ENCODE measurements around the gene EPHB2.
"Not testable (repeated sequence)": the region's sequence is repeated elsewhere in the genome, so short reads cannot be mapped to it uniquely, and the experiment has no call there.

Gene EPHB2

GRCh38 chr1:22915816-22916470 is 205.3 kb downstream of the EPHB2 start:
- DNase-seq (ENCODE audit: low spot score): no peak

DNA sequence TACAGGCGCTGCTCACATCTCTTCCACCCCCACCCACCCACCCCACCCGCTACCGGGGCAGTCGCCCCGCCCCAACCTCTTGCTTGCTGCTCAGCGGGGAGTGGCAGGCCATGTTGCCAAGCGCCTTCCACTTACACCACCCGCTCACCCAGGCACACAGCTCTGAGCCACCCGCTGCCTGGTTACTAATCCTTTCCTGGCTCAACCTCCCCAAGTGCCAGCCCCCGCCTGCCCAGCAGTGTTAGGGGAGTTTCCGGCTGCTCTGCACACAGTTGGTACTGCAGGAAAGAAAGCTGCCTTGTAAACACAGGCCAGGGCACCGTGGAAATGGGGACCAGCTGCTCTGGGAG is 205.8 kb downstream of the EPHB2 start:
- DNase-seq (ENCODE audit: low spot score): no peak

DNA sequence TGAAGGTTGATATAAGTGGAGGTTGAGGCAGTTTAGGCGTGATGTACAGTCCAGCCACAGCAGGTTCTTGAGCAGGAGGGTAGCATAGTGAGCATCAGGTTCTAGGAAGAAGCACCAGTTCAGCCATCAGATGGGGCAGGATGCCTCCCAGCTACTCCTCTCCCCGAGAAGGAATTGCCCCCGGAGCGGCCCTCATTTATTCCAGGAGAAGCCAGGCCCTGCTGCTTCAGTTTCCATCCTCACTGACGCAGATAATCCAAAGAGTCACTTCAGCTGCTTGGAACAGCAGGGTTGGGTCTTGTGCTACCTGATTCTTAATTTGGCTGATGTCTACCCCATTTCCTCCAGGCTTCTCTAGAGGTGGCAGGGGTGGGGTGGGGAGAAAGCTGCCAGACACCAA is 207.3 kb downstream of the EPHB2 start:
- no peak for DNase-seq (ENCODE audit: low spot score)

DNA sequence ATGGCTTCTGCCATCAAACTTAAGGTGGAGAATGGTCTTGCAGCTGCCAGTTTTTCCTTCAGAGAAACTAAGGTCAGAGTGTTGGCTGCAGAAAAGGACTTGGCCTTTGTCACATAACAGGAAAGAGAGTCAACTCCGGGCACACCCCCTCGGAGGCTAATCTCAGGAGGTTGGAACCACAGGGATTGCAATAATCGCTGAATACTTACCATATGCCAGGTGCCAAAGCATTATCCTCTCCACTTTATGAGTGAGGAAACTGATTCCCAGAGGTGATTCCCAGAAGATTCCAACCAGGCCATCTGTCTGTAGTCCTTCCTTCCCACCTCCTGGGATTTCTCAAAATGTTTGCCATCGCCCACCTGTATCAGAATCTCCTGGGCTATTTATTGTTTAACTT is 208.0 kb downstream of the EPHB2 start:
- DNase-seq (ENCODE audit: low spot score): no peak

GRCh38 chr1:22919341-22920025 is 208.8 kb downstream of the EPHB2 start:
- DNase-seq (ENCODE audit: low spot score): no peak

GRCh38 chr1:22920026-22920733 is 209.5 kb downstream of the EPHB2 start:
- no peak for DNase-seq (ENCODE audit: low spot score)

DNA sequence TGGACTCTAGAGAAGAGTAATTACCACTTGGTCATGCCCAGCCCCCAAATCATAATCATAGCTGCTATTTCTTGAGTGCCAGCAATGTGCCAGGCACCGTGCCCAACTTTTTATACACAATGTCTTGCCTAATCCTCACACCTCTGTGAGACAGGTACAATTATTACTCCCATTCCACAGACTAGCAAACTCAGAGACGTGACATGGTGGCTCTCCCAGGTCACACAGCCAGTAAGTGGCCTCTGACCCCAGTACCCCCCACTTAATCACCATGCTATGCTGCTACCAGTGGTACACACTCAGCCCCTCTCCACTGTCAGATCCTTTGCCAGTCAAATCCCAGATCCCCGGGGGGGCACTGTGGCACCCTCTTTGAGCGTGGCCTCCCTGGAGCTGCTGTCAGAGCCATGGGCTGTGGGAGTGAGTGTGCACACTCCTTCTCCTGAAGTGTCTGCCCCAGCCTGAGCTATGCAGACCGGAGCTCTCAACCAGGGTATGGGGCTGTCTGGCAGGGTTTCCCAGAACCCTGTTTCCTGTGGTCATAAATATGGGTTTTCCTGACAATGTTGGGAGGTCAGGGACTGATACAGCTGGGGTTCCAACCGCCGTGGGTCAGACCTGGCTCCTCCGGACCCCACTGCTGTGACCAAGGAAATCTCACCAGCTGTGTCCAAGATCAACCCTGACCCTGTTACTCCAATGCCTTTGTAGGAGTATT is 210.3 kb downstream of the EPHB2 start:
- no peak for DNase-seq (ENCODE audit: low spot score)

DNA sequence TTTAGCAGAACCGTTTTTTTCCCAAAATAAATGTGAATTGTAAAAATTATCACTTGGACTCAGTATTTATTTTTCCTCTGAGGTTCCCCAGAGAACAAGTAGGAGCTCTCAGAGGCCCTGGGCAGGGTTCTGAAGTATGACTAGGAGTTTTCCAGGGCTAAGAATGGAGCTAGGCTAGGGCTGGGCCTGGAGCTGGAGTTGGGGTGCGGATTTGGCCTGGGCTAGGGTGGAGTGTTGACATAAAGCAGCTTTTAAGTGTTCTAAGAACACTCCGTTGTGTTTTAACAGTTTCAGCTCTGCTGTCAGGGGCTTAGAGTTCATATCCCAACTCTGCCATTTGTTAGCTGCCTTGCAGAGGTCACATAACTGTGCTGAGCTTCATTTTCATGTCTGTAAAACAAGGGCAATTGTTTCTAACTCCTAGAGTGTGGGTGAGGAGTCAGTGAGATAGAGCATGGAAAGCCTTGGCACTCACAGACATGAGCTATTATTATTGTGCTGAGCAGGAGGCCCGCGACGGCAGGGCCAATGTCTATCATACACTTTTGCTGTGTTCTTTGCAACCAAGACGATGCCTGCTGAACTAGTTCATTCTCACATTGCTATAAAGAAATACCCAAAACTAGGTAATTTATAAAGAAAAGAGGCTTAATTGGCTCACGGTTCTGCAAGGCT is 210.9 kb downstream of the EPHB2 start:
- DNase-seq (ENCODE audit: low spot score): no peak

- no peak for DNase-seq (ENCODE audit: low spot score)
These were observed 212.0 kb downstream of the EPHB2 start for GRCh38 chr1:22922640-22923039.

- no peak for DNase-seq (ENCODE audit: low spot score)
These were observed 214.5 kb downstream of the EPHB2 start for GRCh38 chr1:22925111-22925510.

DNA sequence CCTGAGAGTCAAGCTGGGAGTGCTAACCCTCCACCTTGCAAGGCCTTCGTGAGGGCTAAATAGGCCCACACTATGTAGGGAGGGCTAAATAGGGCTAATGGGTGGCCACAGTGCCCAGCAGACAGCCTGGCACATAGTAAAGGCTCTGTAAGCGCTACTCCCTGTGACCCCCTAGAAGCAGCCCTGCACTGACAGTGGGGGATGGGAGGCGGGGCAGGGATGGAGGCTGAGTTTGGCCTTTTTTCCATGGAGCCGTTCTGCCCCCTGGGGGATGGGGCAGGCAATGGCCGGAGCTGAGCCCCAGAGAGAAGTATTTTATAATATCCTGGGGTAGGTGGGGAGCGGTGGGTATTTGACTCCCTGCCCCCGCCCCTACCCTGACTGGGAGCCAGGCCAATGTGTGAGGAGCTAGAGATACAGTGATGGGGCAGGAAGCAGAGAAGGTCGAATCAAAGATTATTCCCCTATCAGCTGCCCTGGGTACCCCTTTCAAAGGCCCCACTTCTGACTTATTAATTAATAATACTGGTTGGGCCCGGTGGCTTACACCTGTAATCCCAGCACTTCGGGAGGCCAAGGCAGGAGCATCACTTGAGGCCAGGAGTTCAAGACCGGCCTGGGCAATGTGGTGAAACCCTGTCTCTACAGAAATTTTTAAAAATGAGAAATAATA is 219.7 kb downstream of the EPHB2 start:
- DNase-seq (ENCODE audit: low spot score): no peak

DNA sequence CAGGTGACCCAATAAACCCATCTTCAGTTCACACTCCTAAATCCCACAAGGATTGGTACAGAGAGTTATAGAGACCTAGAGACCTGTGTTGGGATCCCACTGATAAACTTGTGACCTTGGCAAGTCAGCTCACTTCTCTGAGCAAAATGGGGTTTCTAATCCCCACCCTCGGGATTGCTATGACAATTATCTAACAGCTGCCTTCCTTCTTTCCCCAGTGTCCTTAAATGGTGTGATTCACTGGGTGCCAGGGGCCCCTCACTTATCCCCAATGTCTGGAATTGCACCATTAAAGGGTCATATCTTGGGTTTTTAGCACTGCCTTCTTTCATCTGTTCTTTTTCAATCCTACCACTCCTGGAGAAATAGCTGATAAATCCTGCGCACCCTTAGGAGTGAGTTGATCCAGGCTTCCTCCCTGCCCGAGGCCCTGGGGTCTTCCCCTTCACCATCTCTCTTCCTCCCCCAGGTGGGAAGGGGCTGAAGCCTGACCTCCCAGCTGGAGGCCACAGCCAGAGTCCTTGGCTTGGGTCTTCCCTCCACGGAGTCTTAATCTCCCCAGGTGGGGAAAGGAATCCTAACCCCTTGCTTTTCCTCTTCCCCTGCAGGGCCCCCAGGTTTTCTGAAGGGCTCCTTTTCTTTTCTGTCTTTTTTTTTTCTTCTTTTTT is 222.3 kb downstream of the EPHB2 start:
- no peak for DNase-seq (ENCODE audit: low spot score)

- no peak for DNase-seq (ENCODE audit: low spot score)
These were observed 224.8 kb downstream of the EPHB2 start for GRCh38 chr1:22935433-22935832.

GRCh38 chr1:22936681-22937080 is 226.0 kb downstream of the EPHB2 start:
- DNase-seq (ENCODE audit: low spot score): no peak

GRCh38 chr1:22941257-22941656 is 230.6 kb downstream of the EPHB2 start:
- DNase-seq (ENCODE audit: low spot score): no peak

GRCh38 chr1:22944346-22945055 is 233.9 kb downstream of the EPHB2 start:
- DNase-seq (ENCODE audit: low spot score): no peak

- not testable (repeated sequence) for DNase-seq (ENCODE audit: low spot score)
These were observed 234.5 kb downstream of the EPHB2 start for GRCh38 chr1:22945171-22945570.

GRCh38 chr1:22949822-22950331 is 239.2 kb downstream of the EPHB2 start:
- DNase-seq (ENCODE audit: low spot score): no peak

DNA sequence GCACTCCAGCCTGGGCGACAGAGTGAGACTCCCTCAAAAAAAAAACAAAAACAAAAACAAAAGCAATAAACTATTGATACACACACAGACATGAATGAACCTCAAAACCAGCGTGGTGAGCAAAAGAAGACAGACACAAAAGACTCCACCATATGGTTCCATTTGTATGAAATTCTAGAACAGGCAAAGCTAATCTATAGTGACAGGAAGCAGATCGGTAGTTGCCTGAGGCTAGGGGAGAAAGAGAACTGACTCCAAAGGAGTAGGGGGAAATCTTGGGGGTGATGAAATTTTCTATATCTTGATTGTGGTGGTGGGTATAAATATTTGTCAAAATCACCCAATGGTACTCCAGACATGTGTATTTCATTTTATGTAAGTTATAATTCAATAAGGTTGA is 241.2 kb downstream of the EPHB2 start:
- DNase-seq (ENCODE audit: low spot score): no peak

- DNase-seq (ENCODE audit: low spot score): no peak
These were observed 242.0 kb downstream of the EPHB2 start for GRCh38 chr1:22952694-22953056.
